Neuron (in vitro differentiated cells): ENCODE data around the gene KCNH1.

Experiments used
- H2AFZ ChIP-seq: one replicate; pipeline ENCODE4 v1.6.1; 2013; ENCODE audit warnings: low read depth, mild to moderate bottlenecking, inconsistent platforms, low read length, moderate library complexity
- H3K27me3 ChIP-seq: one replicate; pipeline ENCODE4 v1.6.1; 2013; ENCODE audit warnings: low read length; ENCODE audit not compliant: insufficient read depth
- H3K36me3 ChIP-seq: one replicate; pipeline ENCODE4 v1.6.1; 2013; ENCODE audit warnings: low read length; ENCODE audit not compliant: insufficient read depth
- H3K4me1 ChIP-seq: one replicate; pipeline ENCODE4 v1.6.1; 2013; ENCODE audit warnings: low read length; ENCODE audit not compliant: insufficient read depth
- H3K4me3 ChIP-seq: 2 replicates; pipeline ENCODE4 v1.5.1; 2013; ENCODE audit warnings: mild to moderate bottlenecking, low read length, moderate library complexity
- H3K9me3 ChIP-seq: one replicate; pipeline ENCODE4 v1.6.1; 2013; ENCODE audit warnings: low read length

KCNH1 gene

DNA sequence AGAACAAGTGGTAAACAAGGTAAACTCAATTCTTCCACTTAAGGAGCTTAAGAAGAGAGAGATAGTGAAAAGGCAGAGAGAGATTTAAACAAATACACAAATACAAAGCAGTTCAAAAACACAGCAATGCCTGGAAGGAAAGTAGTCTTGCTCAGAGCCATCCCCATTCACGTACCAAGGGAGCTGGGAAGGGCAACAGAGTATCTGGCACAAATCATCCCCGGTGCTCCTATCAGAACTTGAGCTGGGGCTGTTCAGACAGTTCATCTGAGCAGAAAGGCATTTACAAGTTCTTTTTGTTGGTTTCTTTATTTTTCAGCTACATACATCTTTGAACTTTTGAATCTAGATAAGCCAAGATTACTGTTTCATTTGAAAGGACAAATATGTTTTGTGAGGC is 233.9 kb downstream of the KCNH1 start:
- Histone ChIP-seq H3K4me3 (no peak overlapping the region), H3K36me3 (no peaks in the 10 kb centered on the region), H2AFZ (no peak overlapping the region), H3K27me3 (no peaks in the 10 kb centered on the region), H3K9me3 (peaks cover 3% of the 10 kb centered on the region), H3K4me1 (peaks cover under 1% of the 10 kb centered on the region)

DNA sequence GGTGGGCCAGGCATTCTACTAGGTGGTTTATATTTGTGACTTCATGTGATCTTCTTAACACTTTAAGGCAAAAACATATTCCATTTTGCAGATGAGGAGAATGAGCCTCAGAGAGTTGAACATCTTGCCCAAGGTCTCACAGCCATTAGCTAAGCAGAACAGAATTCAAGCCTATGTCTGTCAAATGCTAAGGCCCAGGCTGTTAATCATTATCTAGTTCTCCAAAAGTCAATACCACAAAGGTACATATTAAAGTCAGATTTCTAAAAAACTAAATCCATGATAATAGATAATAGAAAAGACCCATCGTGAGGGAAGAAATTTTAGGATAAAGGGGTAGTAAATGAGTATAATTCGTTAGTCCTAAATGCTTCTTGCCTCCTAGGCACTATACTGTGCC is 234.3 kb downstream of the KCNH1 start:
- no peak overlapping the region for H2AFZ ChIP-seq
- H3K27me3 ChIP-seq = no peaks in the 10 kb centered on the region
- peaks cover 3% of the 10 kb centered on the region for H3K9me3 ChIP-seq
- H3K4me3 ChIP-seq = no peak overlapping the region
- H3K4me1 ChIP-seq = no peaks in the 10 kb centered on the region
- H3K36me3 ChIP-seq = no peaks in the 10 kb centered on the region

DNA sequence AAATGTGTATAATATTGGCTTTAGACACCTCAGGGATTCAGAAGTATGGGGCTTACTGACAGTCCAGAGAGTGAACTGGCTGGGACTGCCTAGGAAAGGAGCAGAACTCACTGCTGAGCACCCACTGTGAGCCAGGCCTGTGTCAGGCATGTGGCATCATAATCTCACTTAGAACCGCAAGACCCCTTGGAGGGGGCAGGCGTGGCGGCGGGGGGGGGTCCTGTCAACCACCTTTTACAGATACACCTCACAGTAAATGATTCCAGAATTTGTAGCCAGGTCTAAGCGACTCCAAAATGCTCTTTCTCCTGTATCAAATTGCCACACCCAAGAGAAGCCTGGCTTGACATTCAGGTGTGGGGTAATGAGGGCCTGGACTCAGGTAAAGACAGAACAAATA is 235.5 kb downstream of the KCNH1 start:
- no peaks in the 10 kb centered on the region for H3K36me3 ChIP-seq
- H3K27me3 ChIP-seq = no peaks in the 10 kb centered on the region
- H2AFZ ChIP-seq = no peak overlapping the region
- H3K9me3 ChIP-seq = peaks cover 3% of the 10 kb centered on the region
- H3K4me1 ChIP-seq = no peaks in the 10 kb centered on the region
- H3K4me3 ChIP-seq = no peak overlapping the region

DNA sequence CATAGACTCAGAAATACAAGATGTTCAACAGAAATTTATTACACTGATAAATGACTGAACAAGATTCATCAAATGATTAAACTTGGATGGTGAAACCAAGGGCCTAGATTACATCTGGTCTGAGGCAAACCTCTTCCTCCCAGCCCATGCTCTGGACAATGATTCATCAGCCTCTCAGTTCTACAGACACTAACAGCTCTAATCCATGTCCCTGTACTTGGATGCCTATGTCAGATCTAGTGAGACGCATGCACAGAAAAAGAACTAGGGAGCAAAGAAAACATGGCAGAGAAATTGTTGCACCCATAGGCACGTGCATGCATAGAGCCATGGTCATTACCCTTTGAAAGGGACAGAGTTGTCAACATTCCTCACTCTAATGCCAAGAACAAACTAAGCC is 250.1 kb downstream of the KCNH1 start:
- Histone ChIP-seq H3K36me3 (no peaks in the 10 kb centered on the region), H3K4me1 (no peaks in the 10 kb centered on the region), H3K9me3 (no peaks in the 10 kb centered on the region), H2AFZ (no peak overlapping the region), H3K4me3 (no peak overlapping the region), H3K27me3 (no peaks in the 10 kb centered on the region)

DNA sequence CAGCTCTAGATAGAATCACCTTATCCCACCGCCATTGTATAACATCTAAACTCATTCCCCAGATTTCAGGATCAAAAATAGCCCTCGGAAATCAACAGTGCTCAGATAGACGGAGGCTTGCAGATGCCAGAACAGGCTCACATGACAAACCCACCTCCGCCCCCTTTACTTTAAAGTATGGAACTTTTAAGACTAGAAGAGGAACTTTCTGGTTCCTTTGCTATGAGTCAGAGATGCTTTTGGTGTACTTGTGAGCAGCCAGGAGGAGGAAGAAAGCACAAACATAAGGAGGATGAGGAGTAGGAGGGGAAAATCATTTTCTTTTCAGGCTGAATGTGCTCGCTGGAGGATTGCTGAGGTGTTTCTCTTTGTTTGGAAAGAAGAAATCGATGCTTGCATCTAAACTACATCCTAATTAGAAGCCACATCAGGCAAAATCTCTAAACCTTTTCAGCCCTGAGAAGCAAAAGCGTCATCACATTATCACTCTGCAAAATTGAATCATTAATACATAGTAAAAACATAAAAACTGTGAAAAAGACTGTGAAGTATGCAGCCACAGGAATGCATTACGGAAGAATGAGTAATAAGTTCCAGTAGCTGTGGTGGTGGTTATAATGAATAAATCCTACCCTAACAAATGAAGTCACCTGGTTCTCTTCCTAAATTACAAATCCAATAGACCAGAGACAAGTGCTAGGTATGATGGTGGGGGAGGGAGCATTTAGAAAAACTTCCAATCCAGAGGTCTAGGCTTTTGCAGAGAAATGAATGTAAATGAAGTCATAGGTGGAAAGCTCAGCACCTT is 251.3 kb downstream of the KCNH1 start:
- H3K9me3 ChIP-seq = no peaks in the 10 kb centered on the region
- no peak overlapping the region for H3K4me3 ChIP-seq
- no peaks in the 10 kb centered on the region for H3K36me3 ChIP-seq
- H3K27me3 ChIP-seq = no peaks in the 10 kb centered on the region
- no peaks in the 10 kb centered on the region for H3K4me1 ChIP-seq
- no peak overlapping the region for H2AFZ ChIP-seq

DNA sequence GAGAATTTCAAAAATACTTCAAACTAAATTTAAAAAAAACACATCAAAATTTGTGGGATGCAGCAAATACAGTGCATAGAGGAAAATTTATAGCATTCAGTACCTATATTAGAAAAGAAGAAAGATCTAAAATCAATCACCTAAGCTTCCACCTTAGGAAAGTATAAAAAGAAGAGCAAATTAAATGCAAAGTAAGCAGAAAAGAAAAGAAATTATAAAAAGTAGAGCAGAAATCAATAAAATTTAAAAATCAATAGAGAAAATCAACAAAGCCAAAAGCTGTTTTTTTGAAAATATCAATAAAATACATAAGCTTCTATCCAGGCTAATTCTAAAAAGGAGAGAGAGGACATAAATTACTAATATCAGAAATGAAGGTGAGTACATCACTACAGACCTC is 255.4 kb downstream of the KCNH1 start:
- no peaks in the 10 kb centered on the region for H3K27me3 ChIP-seq
- H3K9me3 ChIP-seq = no peaks in the 10 kb centered on the region
- H3K4me1 ChIP-seq = no peaks in the 10 kb centered on the region
- no peak overlapping the region for H2AFZ ChIP-seq
- H3K4me3 ChIP-seq = no peak overlapping the region
- H3K36me3 ChIP-seq = no peaks in the 10 kb centered on the region

DNA sequence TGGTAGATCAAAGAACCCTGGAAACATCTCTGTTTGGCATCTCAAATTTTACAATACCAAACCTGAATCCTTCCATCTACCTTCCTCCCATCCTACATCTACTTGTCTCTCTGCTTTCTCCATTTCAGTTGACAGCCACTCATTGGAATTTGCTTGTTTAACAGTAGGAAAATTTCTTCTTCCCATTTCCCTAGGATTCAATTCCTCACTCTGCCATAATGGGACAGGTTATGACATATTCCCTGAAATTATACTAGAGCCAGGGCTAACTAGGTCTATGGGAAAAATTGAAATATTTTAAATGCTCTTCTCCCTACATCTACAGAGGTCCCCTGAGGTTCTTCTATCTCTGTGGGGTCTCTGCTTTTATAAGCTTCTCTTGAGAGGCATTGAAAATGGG is 257.7 kb downstream of the KCNH1 start:
- Histone ChIP-seq H3K27me3 (no peaks in the 10 kb centered on the region), H3K4me3 (no peak overlapping the region)

DNA sequence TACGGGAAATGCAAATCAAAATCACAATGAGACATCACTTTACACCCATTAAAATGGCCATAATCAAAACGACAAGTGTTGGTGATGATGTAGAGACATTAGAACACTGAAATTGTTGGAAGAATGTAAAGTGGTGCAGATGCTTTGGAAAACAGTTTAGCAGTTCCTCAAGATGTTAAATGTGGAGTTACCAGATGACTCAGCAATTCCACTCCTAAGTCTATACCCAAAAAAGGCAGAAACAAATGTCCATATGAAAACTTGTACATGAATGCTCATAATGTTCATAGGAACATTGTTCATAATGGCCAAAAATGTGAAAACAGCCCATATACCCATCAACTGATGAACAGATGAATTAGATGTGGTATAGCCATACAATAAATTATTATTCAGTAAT is 267.4 kb downstream of the KCNH1 start:
- H3K4me1 ChIP-seq = no peaks in the 10 kb centered on the region
- H3K4me3 ChIP-seq = no peak overlapping the region
- H3K9me3 ChIP-seq = no peaks in the 10 kb centered on the region
- no peaks in the 10 kb centered on the region for H3K36me3 ChIP-seq
- H2AFZ ChIP-seq = no peak overlapping the region
- H3K27me3 ChIP-seq = no peaks in the 10 kb centered on the region

More for the DNA sequence above, 257.7 kb downstream of the KCNH1 start:
- H3K9me3 ChIP-seq = peaks cover 2% of the 10 kb centered on the region
- no peak overlapping the region for H2AFZ ChIP-seq
- no peaks in the 10 kb centered on the region for H3K4me1 ChIP-seq
- H3K36me3 ChIP-seq = no peaks in the 10 kb centered on the region

DNA sequence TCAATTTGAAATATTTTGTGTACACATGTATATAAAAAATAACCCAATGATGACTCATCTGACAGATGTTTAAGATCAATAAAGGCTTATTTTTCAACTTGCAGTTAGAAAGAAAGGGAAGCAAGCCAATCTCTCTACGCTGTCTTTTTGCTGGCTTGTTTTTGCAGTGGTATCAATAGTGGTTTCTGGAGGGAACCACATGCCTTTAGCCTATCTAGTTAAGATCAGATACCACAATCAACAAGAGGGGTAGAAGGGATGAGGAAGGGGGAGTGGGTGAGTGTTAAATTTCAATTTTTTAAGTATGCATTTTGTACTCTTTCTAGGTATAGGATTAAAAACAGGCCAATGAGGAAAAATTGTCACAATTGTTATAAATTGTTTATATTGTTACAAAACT is 276.2 kb downstream of the KCNH1 start:
- H2AFZ ChIP-seq = no peak overlapping the region
- H3K4me1 ChIP-seq = peaks cover 14% of the 10 kb centered on the region
- H3K27me3 ChIP-seq = no peaks in the 10 kb centered on the region
- no peaks in the 10 kb centered on the region for H3K9me3 ChIP-seq
- no peak overlapping the region for H3K4me3 ChIP-seq
- H3K36me3 ChIP-seq = no peaks in the 10 kb centered on the region

DNA sequence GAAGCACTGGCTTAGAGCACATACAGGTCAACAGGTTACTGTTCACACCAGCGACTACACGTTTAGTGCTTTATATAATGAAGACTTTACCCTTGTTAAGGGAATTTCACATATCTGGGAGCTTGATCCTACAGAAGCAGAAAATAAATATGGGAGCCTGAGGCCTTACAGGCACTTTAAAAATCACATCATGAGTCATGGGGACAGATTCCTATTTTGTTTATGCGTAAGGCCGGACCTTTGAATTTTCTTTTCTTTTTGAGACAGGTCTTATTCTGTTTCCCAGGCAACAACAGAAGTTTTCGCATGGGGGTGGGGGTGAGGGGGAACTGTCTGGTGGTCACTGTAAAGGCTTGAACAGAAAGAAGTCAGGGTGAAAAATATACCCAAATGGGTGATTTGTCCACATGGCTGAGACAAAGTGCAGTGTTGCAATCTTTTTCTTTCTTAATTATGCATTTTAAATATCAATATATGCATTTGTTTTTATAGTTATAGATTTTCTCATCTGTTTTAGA is 276.7 kb downstream of the KCNH1 start:
- Histone ChIP-seq H3K9me3 (no peaks in the 10 kb centered on the region), H3K4me3 (no peak overlapping the region), H3K27me3 (no peaks in the 10 kb centered on the region), H2AFZ (no peak overlapping the region), H3K36me3 (no peaks in the 10 kb centered on the region), H3K4me1 (peaks cover 14% of the 10 kb centered on the region)

DNA sequence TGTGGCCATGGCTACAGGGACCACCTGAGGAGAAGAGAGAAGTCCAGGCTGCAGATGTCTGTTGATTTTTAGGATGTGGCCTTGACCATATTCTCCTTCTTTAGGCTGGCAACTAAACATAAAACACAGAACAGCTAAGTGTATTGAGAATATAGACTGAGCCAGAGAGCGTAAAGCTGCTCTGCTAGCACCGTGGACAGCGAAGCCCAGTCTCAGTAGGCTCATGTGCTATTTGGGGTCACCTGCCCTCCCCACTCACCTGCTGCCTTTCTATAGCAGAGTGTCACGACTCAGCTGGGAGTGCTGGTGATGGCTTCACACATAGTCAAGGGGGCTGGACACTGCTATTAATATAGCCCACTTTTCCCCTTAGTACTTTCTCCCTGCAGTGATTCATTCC is 278.5 kb downstream of the KCNH1 start:
- Histone ChIP-seq H3K4me3 (no peak overlapping the region), H3K27me3 (no peaks in the 10 kb centered on the region), H3K9me3 (no peaks in the 10 kb centered on the region), H3K36me3 (no peaks in the 10 kb centered on the region), H3K4me1 (peaks cover 19% of the 10 kb centered on the region), H2AFZ (no peak overlapping the region)

DNA sequence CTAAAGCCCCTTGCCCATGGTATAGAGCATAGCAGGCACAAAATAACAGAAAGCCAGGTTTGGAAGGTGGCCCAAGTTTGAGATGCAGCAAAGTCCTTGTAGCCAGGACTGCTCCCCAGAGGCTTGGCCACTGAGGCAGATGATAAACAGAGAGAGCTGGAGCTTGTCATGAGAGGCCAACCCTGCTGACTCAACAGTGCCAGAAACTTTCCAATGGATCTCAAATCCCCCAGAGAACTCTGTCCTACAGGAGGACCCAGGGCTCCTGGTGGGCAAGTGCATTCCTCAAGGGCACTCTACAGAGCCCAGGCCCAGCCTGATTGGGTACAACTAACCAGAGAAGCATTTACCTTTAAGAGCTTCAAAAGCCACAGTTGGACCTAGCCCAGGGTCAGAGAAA is 280.7 kb downstream of the KCNH1 start:
- no peak overlapping the region for H2AFZ ChIP-seq
- H3K4me3 ChIP-seq = no peak overlapping the region
- H3K9me3 ChIP-seq = no peaks in the 10 kb centered on the region
- H3K4me1 ChIP-seq = peaks cover 20% of the 10 kb centered on the region
- no peaks in the 10 kb centered on the region for H3K27me3 ChIP-seq
- no peaks in the 10 kb centered on the region for H3K36me3 ChIP-seq

DNA sequence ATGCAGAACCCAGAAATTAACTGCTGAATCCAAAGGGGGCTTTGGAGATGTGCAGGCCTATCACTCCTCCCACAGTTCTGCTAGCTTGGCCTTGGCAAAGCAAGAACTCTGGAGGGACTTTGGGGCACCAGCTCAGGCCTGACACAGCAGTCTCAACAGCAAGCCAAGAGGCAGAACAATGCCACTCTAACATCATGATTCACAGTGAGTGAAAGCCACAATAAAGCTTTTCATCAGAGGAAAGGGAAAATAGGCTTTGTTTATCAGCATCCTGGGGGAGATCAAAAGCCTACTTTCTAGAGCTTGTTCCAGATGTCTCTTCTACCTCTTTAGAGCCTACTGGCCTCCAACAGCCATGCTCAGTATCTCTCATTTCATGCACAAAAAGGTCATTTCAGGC is 283.4 kb downstream of the KCNH1 start:
- Histone ChIP-seq H3K27me3 (no peaks in the 10 kb centered on the region), H3K9me3 (no peaks in the 10 kb centered on the region), H3K4me3 (no peak overlapping the region), H2AFZ (no peak overlapping the region), H3K4me1 (peaks cover 5% of the 10 kb centered on the region), H3K36me3 (no peaks in the 10 kb centered on the region)

DNA sequence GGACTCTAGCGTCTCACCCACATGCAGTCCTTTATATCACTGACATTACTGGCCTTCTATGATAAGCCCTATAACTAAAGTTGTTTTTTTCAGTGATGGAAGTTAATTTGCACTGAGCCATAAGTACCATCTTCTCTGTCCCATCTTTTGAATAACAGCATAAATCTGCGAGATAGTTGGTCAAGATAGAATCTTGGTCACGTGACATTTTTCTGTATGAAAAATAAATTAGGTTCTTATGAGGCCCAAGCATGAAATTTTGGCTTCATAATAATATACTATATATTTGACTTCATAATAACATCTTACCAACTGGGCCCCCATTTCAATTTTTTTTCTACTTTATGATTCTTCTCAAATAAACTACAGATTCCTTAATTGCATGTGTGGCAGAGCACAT is 285.5 kb downstream of the KCNH1 start:
- Histone ChIP-seq H3K4me1 (peaks cover 5% of the 10 kb centered on the region), H3K36me3 (no peaks in the 10 kb centered on the region), H3K4me3 (no peak overlapping the region), H3K9me3 (no peaks in the 10 kb centered on the region), H3K27me3 (no peaks in the 10 kb centered on the region), H2AFZ (no peak overlapping the region)
